Raji (cell line): ENCODE data around the gene CADPS2.

Source experiments
- POLR2A ChIP-seq: IDR thresholded peaks from 2 replicates; pipeline ENCODE4 v1.6.1; 2011; ENCODE audit warnings: low read depth, low read length, control low read depth; ENCODE audit not compliant: insufficient read depth

CADPS2 gene

DNA sequence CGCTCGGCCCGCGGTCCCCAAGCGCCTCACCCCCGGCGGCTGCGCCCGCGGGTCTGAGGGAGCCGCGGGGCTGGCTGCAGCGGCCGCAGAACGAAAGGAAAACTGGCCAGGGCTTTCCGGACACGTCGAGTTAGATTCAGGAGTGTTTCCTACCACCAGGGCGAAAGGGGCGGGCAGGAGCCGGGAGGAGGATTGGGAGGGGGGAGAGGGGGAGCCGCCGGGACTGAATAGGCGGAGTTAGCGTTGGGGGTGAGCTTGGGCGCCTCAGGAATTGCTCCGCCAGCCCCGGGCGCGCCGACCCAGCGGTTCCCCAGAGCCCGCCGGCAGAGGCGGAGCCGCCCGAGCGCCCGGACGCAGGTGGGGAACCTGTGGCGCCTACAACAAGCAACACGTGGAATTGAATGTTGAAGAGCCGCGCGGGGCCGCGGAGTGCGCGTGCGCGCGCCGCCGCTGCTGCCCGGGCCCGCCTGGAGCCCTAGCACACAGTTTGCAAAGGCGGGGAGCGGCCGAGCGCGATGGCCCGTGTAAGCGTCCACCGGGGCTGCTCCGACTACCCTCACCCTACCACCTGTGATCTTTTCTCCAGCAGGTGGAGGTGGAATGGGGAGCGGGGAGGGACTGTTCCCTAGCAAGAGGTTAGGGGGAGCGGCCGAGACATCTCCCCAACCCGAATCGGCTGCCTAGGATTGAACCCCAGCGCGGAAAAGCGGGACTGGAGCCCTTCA, at the start of gene CADPS2:
Gene CADPS2, minus strand, starts transcription at position 104 of the 725 bp plus-strand sequence. CDS start 123 bp downstream, outside the sequence.
- no peak for TF ChIP-seq POLR2A

DNA sequence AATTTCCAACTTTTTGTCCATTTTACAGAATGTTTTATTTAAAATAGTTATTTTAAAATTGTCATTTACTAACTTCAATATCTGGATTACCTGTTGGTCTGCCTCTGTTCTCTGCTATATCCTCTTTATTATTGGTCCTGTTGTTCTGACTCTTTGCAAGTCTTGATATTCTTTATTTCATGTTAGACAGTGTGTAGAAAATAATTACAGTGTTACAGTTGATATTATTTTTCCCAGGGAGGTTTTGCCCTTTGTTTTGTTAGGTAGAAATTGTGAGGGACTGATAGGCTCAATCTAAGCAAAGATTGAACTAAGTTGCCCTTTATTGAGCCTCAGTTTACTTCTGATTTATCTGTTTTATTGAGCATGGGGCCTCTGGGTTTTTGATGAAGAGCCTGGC, 49.4 kb upstream of the CADPS2 start:
- TF ChIP-seq POLR2A = no peak

DNA sequence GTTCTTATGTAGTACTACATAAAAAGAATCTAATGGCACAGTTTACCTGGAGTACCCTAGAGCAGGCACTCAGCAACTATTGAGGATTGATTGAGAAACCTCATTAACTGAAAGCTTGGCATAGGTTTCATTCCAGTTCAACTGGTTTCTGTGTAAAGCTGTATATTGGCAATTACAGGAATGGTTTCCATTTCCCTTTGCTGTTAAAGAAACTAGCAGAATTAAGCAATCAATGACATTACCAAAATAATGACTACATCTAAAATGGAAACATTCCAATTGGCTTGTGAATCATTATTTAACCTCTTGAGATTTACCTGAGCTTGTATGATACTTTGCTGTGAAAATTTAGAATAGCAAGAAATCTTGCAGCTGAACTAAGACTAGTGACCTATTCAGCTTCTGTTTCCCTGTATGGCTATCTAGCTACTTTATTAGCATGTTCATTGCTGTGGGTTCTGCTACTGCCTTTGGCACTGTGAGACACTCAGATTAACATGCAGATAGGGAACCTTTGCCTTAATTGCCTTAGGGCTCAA, 33.5 kb upstream of the CADPS2 start:
- no peak for TF ChIP-seq POLR2A

DNA sequence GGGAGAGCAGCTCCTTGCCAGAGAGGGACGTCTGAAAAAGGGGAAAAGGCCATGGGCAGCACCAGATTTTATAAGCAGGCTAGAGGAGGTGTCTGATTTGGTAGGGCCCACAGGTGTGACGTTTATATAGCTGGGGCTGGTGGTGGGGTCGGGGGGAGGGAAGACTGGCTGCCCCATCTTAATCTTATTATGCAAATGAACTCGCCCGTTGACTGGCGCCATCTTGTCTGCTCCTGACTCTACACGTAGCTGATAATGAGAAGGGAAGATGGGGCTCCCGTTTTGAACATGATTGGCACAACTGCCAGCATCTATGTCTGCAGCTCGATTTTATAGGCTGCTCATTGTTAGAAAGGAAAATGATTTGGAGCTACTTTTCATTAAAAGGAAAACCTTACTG, 28.6 kb upstream of the CADPS2 start:
- TF ChIP-seq POLR2A = no peak

DNA sequence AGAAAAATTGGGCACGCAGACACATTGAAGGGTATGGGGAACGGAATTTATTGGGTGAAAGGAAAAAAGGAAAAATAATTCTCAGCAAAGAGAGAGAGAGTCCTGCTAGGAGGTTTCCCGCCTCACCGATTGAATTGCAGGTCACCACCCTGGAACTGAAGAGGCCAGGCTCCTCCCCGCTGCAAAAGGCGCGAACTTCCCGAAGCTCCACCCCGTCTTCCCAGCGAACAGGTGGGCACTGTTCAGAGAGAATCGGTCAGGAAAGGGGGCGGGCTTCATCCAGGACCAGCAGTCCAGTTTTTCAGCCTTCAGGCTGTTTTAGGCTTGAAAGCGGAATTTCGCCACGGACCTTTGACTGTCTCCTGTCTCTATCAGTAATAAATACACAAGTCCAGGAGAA, 27.3 kb upstream of the CADPS2 start:
- no peak for TF ChIP-seq POLR2A

DNA sequence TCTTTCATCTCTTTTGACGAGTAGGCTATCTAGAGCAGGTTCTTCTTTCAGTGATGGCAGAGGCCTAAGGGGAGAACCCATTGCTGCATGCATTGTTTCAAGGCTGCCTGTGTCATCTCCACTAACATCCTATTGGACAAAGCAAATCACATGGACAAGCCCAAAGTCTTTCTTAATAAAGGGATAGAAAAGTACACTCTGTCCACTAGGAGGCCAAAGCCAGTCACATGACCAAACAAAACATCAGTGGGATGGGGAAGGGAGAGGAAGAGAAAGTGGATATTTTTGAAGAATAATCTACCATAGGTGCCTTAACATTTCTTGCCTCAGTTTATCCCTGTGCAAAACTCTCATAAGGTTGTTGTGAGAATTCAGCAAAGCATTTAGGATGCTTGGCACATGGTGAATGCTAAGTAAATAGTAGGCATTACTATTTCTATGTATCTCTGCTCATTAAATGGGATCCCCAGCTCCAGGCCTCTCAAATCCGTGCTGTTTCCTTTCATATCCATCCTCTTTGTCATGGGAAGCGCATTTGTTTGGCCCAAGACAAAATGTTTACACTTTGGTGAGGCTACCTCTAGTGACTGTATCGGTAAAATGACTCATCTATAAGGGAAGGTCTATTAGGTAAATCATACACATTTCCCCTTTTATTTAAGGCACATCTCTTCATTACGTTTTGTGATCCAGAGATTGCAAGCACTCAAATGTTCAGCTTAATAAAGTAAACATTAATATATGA, 16.7 kb upstream of the CADPS2 start:
- TF ChIP-seq POLR2A = no peak

DNA sequence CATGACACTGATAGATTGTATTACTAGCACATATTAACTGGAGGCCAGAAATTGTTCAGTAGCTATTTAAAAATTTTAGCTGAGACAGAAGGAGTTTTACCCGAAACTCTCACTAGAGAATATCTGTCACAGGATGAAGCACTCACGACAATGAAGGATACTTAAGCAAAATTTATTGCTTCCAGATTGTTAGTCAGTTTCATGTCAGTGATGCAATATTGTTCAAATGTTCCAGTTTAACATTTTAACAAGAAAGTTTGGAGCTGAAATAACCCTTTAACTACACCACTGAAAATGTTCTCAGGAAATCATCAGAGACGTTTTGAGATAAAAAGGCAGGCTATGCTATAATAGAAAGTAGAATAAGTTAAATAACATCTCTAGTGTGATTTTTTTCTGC, 15.0 kb upstream of the CADPS2 start:
- no peak for TF ChIP-seq POLR2A

DNA sequence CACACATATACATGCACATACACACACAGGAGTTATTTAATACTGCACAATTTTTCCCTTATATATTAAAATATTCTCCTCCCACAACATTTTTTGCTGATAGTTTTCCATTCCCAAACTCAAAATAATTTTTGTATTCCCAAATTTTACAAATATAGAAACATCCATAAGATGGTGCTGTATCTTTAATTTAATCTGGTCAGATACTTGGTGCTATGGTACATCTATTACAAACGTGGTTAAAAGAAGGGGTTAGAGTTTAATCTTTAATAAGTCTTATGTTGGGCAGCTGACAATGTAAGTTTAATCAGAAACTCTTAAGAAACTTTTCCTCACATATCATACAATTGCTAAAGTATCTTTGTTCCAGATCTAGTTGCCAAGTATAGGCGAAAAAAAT, 10.2 kb upstream of the CADPS2 start:
- TF ChIP-seq POLR2A = no peak

DNA sequence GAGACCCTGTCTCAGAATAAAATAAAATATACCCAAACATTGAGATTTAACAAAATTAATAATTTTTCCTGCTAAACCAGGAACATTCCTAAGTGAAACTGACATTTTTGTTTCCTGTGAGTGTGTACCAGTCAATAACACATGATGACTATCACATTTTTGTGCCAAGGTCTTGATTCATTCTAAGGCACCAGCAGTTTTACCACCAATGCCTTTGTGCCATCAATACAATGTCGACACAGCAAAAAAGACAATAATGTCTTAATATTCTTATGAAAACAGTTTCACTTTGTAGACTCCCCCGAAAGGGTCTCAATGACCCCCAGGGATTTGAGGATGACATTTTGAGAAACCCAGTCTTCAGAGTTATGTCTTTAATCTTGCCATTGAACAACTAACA, 7.2 kb upstream of the CADPS2 start:
- TF ChIP-seq POLR2A = no peak

DNA sequence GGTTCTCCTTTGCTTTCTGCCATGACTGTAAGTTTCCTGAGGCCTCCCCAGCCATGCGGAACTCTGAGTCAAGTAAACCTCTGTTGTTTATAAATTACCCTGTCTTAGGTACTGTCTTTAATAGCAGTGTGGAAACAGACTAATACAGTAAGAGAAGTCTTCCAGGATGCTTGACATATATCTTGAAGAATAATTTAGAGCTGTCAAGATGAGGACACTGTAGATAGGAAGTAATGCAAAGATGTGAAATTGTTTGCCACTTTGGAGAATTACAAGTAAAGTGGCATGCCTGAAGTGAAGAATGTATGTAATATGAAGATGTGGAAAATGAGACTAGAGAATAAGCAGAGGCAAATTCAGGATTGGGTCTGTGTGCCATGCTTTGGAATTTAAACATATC, 2.9 kb upstream of the CADPS2 start:
- TF ChIP-seq POLR2A = no peak

DNA sequence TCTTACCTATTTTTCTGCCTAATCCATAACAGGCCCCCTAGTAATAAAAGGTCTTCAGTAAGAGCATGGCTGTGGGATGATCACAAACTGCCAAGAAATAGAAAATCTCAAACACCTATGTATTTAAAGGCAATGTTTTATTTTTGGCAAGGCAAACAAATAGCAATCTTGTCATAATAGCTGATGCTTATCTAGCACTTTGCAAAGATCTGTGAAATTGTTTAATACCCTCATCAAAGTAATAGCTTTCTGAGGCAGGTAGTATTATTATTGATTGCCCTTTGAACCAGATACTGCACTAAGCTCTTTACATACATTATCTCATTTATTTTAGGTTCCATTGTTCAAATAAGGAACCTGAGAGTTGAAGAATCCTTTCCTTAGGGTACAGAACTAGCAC, 1.6 kb upstream of the CADPS2 start:
- no peak for TF ChIP-seq POLR2A

DNA sequence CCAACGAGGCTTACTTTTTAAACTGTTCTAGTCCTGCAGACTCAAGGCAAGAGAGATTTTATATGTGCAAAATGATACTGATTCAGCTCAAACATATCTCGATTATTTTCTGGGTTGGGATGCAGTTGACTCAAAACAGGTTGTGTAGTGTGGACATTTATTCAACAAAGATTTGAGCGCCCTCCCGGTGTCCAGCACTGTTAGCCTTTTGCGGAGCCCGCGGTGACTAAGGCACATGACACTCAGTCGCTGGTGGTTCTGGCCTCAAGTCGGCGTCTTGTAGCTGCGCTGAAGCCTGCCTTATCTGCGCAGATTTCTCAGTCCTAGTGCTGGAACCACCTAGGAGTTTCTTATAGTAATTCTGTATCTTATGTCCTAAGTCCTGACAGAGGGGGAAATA, 938 bp upstream of the CADPS2 start:
- TF ChIP-seq POLR2A = no peak

DNA sequence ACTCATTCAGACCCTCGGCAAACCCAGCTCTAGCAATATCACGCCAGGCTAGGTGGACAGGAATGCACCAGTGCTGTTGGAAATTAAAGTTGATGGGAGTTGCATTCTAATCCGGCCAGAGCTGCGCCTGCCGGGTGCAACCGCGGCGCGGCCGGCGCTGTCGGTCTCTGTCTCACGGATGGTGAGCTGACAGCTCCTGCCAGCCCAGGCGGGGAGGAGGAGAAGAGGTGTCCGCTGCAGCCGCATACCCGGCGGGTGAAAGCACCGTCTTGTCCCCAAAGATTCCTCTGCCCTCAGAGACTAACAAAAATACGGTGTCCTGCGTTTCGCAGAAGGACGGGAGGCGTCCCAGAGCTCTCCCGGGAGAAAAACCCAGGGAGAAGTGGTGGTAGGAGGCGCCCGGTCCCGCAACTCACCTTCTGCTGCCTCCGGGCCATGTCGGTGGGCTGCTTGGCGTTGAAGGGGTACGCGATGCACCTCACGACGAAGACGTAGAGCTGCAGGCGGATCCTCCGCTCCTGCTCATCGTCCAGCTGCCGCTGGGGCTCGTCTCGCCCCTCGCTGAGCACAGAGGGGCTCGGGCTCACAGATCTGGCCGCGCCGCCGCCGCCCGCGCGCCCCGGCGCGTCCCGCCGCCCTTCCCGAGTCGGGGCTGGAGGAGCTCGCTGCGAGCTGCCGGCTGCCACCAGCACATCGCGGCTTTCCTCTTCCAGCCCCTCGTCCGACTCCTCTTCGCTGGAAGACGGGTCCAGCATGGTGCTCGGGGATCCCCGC, 490 bp downstream of the CADPS2 start:
- no peak for TF ChIP-seq POLR2A

DNA sequence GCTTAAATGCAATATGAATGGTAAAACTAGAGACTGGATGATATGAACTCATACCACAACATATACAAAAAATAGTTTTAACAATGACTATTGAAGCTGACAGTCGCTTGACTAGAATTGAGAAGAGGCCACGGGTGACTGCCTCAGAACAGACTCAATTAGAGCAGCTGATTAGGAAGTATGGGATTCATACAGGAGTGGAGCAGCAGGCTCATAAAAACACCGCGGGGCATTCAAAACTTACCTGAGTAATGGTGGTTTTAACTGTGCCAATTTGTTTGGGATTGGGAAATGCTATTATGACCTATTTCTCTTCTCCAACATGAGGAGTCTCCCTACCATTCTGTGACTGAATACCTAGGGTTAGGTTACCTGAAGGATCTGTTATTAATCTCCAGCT, 2.1 kb downstream of the CADPS2 start:
- no peak for TF ChIP-seq POLR2A

DNA sequence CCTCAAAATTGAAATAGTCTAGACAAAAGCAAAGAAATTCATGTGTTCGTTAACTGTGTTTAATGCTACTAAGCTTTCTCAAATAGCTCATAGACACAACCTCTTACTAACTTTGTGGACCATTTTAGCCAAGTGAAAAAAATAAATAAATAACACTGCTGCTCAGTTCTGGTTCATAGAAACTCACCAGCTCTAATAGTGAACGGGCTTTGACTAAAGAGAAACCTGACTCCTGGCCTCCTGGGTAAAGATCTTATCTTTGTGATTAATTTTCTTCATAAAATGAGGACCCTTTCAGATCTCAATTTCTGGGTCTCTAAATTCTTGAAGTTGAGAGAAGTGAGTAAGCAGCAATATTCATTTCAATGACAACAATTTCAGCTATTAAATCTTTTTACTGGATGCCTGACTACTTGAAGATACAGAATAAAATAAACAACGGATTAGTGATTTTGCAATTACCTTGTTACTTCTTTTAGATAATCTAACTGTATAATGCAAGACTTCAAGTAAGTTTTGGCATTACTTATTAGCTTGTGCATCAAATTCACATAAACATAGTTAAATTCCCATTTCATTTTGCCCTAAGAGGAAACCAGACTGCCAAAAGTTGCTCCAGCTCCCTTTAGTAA, 3.1 kb downstream of the CADPS2 start:
- no peak for TF ChIP-seq POLR2A
